ENCODE measurements around the gene BIVM. TPM values are rescaled to one million over a fixed set of nuclear protein-coding genes. Genes with fewer than 3 reads are reported as not detected.

BIVM gene
- polyA plus RNA-seq, 1 of the 3 experiments (the other 2 are of a cell fraction) = 8.8 TPM

GRCh38 chr13:102872531-102872930, 73.6 kb downstream of the BIVM start (continued):
- TF ChIP-seq MAX (IDR thresholded peaks at IDR 0.05; ENCODE audit: low read depth) (no peak), CHD2 (IDR thresholded peaks at IDR 0.05; ENCODE audit: low read length, partially characterized antibody) (no peak), SIN3A (IDR thresholded peaks at IDR 0.05; ENCODE audit: borderline replicate concordance, low read depth, low read length) (no peak), NFIC (IDR thresholded peaks at IDR 0.05; ENCODE audit: borderline replicate concordance) (no peak), YY1 (IDR thresholded peaks at IDR 0.05; ENCODE audit: low read depth) (no peak)
- TF ChIP-seq, protein P1, sequence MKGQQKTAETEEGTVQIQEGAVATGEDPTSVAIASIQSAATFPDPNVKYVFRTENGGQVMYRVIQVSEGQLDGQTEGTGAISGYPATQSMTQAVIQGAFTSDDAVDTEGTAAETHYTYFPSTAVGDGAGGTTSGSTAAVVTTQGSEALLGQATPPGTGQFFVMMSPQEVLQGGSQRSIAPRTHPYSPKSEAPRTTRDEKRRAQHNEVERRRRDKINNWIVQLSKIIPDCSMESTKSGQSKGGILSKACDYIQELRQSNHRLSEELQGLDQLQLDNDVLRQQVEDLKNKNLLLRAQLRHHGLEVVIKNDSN (IDR thresholded peaks at IDR 0.05; ENCODE audit: borderline replicate concordance, low read depth) = no peak

- Histone ChIP-seq H3K79me2 (ENCODE audit: insufficient read depth) (peaks cover 3% of the 10 kb centered on the region; the same call in 1 of the 2 replicates), H3K4me1 (ENCODE audit: control insufficient read depth in 1 of 2, insufficient read depth in 2 of 2, low read depth in 1 of 2, low read length in 1 of 2) (peaks cover 0 to 5% of the 10 kb centered on the region in 2 experiments; a peak in 1 of 4 replicates), H3K4me3 (ENCODE audit: low read depth in 2 of 2, low read length in 1 of 2) (no peak overlapping the region), H2AFZ (ENCODE audit: low read depth) (no peak overlapping the region), H3F3A (replicated peaks; ENCODE audit: insufficient read depth) (no peaks in the 10 kb centered on the region), H3K27ac (ENCODE audit: low read depth in 2 of 2, low read length in 1 of 2) (no peak overlapping the region), H3K27me3 (ENCODE audit: insufficient read depth) (no peaks in the 10 kb centered on the region), H3K4me2 (no peak overlapping the region), H3K9ac (no peak overlapping the region), H3K9me2 (no peaks in the 10 kb centered on the region; the same call in 1 of the 2 replicates), H3K36me3 (replicated peaks in 1 of 2; ENCODE audit: control insufficient read depth in 1 of 2, insufficient read depth in 2 of 2, low read length in 1 of 2) (peaks cover 48 to 67% of the 10 kb centered on the region in 2 experiments), H3K9me3 (no peaks in the 10 kb centered on the region), H4K20me1 (ENCODE audit: insufficient read depth) (peaks cover 5% of the 10 kb centered on the region; the same call in 1 of the 2 replicates)
- POLR2A ChIA-PET = no interaction called here
- no peak for DNase-seq
- no peak for TF ChIP-seq RCOR1 (IDR thresholded peaks at IDR 0.05; ENCODE audit: low read length)
- TF ChIP-seq IRF3 (IDR thresholded peaks at IDR 0.05; ENCODE audit: low read depth, low read length) = no peak
- TF ChIP-seq SIN3A (IDR thresholded peaks at IDR 0.05; ENCODE audit: borderline replicate concordance, low read depth, low read length) = no peak
- no peak for TF ChIP-seq EZH2phosphoT487 (IDR thresholded peaks at IDR 0.05; ENCODE audit: borderline replicate concordance, low read depth)
- no peak for TF ChIP-seq YY1 (IDR thresholded peaks at IDR 0.05; ENCODE audit: low read depth)
- no peak for TF ChIP-seq RAD21 (IDR thresholded peaks at IDR 0.05; ENCODE audit: low read length)
- no peak for TF ChIP-seq FOSL2 (IDR thresholded peaks at IDR 0.05; ENCODE audit: borderline replicate concordance, low read depth)
- no peak for TF ChIP-seq EP300 (IDR thresholded peaks at IDR 0.05; ENCODE audit: borderline replicate concordance in 1 of 2, low read depth in 1 of 2, low read length in 1 of 2)
- no peak for TF ChIP-seq POLR2AphosphoS5 (IDR thresholded peaks at IDR 0.05; ENCODE audit: low read depth, low read length)
- TF ChIP-seq MEF2A (IDR thresholded peaks at IDR 0.05; ENCODE audit: borderline replicate concordance, low read depth) = no peak
- no peak for TF ChIP-seq RFX5 (IDR thresholded peaks at IDR 0.05; ENCODE audit: low read length)
- TF ChIP-seq RXRA (IDR thresholded peaks at IDR 0.05; ENCODE audit: borderline replicate concordance, low read depth) = no peak
- no peak for TF ChIP-seq TCF12 (IDR thresholded peaks at IDR 0.05)
- no peak for TF ChIP-seq GATA2 (CRISPR knock-in tag; IDR thresholded peaks at IDR 0.05)
- TF ChIP-seq FOXJ3 (CRISPR knock-in tag; IDR thresholded peaks at IDR 0.05) = no peak
- TF ChIP-seq GABPA (IDR thresholded peaks at IDR 0.05; ENCODE audit: low read depth) = no peak
- TF ChIP-seq TAF1 (IDR thresholded peaks at IDR 0.05; ENCODE audit: borderline replicate concordance, low read depth, low read length) = no peak
- TF ChIP-seq USF2 (IDR thresholded peaks at IDR 0.05; ENCODE audit: borderline replicate concordance, low read depth, low read length) = no peak
- no peak for TF ChIP-seq CTCF (IDR thresholded peaks at IDR 0.05)
- no peak for TF ChIP-seq TEAD4 (IDR thresholded peaks at IDR 0.05; ENCODE audit: borderline replicate concordance, insufficient read depth)
- CTCF ChIA-PET = interaction anchor here (0.6 to 1.1 kb wide), 2 partner anchors 11 to 284 kb away, joined by 3 read pairs; no protein-coding TSS in a partner anchor
- WGBS (ENCODE audit: low lambda C conversion rate) = 54% methylated on average over 3 of the region's 3 CpGs
These were observed 74.7 kb downstream of the BIVM start for GRCh38 chr13:102873653-102874052.

All from SK-N-SH (cell line).